KOPT-K1 (cell line): Measurements from ENCODE around the gene CLDN20.
"Not testable (repeated sequence)": the region's sequence is repeated elsewhere in the genome, so short reads cannot be mapped to it uniquely, and the experiment has no call there.

Experiments used
- H3K27ac ChIP-seq: fragments of 200-600 bp; sonication (generic); 2 replicates; pipeline ENCODE4 v1.5.1; 2016; ENCODE audit warnings: antibody characterized with exemption, mild to moderate bottlenecking, low read depth, low read length; ENCODE audit not compliant: poor library complexity, severe bottlenecking
- H3K36me3 ChIP-seq: fragments of 200-600 bp; sonication (generic); 2 replicates; pipeline ENCODE4 v1.5.1; 2017; ENCODE audit warnings: antibody characterized with exemption, mild to moderate bottlenecking, low read length, moderate library complexity; ENCODE audit not compliant: insufficient read depth
- H3K9me3 ChIP-seq: fragments of 200-600 bp; sonication (generic); 2 replicates; pipeline ENCODE4 v1.5.1; 2017; ENCODE audit warnings: antibody characterized with exemption, low read length, mild to moderate bottlenecking; ENCODE audit not compliant: insufficient read depth, poor library complexity, severe bottlenecking

CLDN20 gene

DNA sequence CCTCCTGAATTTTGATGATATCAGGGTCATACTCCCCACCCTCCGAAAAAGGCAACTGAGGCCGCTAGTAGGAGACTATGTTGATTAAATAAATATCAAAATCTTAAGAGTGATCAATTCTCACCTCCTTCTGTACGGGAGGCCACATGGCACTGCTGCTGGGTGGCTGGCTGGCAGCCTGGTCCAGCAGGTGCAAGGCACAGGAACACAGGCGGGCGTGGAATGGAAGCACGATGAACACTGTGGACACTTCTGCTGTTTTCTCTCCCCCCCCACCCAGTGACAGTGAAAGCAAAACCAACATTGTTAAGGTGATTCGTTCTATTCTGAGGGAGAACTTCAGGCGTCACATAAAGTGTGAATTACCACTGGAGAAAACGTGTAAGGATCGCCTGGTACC lies 9.7 kb upstream of the CLDN20 start:
- H3K9me3 ChIP-seq = no peaks in the 10 kb centered on the region
- no peak overlapping the region for H3K27ac ChIP-seq
- H3K36me3 ChIP-seq = peaks cover 97% of the 10 kb centered on the region

DNA sequence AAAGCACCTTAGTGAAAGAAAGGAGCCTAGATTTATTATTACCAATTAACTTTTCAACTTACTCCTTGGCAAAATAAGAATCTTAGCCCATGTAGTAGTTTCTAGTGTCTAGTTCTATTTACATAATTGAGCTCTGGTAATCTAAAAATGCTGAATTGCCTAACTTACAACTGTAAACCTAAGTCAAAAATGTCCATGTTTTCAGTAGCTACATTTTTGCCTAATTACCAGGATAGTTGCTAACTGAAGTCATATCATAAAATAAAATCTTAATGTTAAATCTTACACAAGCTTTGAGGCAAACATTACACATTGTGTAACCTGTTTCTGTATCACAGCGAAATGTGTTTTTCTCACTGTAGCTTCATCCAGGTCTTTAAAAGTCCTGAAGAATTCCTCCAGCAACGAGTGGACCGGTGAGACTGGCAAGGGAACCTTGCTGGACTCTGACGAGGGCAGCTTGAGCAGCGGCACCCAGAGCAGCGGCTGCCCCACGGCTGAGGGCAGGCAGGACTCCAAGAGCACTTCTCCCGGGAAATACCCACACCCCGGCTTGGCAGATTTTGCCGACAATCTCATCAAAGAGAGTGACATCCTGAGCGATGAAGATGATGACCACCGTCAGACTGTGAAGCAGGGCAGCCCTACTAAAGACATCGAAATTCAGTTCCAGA lies 7.6 kb upstream of the CLDN20 start:
- Histone ChIP-seq H3K9me3 (no peaks in the 10 kb centered on the region), H3K36me3 (peaks cover 100% of the 10 kb centered on the region), H3K27ac (no peak overlapping the region)

GRCh38 chr6:155257796-155258195 lies 6.0 kb upstream of the CLDN20 start:
- Histone ChIP-seq H3K27ac (no peak overlapping the region), H3K9me3 (no peaks in the 10 kb centered on the region), H3K36me3 (peaks cover 93% of the 10 kb centered on the region)

DNA sequence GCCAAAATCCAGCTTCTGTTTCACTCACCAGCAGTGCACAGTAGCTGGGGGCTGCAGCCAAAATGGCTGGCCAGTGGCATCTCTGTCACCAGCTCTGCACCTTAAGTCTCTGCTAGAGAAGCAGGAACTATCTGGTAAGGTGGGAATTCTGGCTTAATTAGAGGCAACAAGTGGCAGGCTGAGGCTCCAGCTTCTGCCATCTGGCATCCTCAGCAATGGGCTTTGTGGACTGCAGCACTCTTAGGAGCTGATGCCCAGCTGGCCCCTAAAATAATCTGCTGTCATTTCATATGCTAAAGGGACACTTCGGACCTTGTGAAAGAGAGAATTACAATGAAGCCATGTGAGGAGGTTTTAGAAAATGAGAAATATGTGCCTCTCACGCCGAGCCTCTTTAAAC lies 4.6 kb upstream of the CLDN20 start:
- no peaks in the 10 kb centered on the region for H3K9me3 ChIP-seq
- H3K27ac ChIP-seq = no peak overlapping the region
- peaks cover 86% of the 10 kb centered on the region for H3K36me3 ChIP-seq

DNA sequence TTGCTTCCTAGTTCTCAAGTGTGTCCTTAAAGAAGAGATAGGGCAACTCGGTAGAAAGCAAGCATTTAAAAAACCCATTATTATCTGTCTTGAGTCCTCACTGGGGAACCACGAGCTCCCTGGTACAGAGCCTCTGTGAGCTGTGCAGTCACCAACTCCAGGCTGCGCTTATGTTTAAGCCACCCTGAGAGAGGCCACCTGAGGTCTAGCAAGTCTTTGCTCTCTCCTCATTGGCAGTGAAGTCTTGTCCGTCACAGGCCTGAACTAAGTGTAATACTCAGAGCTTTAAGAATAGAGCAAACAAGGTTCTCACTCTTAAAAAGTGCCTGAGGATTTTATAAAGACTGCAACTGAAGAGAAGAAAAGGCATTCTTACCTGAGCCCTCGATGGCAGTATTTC lies 3.9 kb upstream of the CLDN20 start:
- no peaks in the 10 kb centered on the region for H3K9me3 ChIP-seq
- no peak overlapping the region for H3K27ac ChIP-seq
- peaks cover 85% of the 10 kb centered on the region for H3K36me3 ChIP-seq

DNA sequence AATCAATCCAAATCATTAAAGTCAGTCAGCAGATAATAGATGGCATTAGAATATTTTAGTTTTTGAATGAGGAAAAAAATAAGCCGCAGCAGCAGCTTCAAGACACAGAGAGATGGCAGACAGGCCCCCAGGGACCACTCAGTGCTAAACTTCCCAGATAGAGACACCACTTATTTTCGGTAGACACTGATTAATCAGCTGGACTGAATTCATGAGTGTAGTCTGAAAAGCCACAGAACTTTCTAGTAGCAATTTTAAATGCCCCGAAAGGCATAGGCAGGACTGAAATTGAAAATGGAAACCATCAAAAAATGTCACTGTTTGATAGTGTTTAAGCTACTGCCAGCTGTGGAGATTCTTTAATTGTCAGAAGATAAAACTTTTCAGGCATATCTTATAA lies 3.1 kb upstream of the CLDN20 start:
- Histone ChIP-seq H3K36me3 (peaks cover 82% of the 10 kb centered on the region), H3K9me3 (no peaks in the 10 kb centered on the region), H3K27ac (no peak overlapping the region)

DNA sequence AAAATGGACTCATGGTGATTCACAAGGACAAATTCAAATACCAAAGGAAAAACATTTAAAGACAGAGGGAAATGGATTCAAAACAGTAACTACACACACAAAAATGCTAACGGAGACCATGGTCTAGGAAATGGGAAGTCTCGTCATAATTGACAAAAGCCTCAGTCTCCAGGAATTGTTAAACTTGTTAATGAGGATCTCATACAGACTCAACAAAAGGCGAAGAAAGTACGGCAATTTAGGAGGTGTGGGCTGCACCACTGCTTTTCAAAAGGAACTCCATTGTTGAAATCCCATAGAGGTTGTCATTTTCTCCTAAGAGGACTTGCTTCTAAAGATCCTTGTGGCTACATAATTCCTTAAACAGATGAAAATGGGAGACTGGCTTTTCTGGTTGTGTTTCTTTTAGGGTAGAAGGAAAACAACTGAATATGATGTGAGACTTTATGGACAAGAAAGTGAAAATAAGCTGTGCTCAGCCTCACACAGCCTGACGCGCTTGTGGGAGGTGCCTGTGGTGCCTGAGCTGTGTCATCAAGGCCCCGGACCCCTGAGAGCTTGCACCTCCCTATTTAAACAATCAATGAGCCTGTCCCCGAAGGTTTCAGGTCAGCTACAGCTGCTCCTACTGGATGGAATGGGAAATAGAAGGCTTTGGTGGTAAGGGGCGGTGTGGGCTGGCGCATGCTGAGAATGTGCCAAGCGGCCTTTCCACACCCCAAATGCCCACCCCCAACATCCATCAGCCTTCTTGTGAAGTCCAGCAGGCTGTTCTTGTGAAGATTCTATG lies 2.5 kb upstream of the CLDN20 start:
- Histone ChIP-seq H3K27ac (no peak overlapping the region), H3K36me3 (peaks cover 82% of the 10 kb centered on the region), H3K9me3 (no peaks in the 10 kb centered on the region)

GRCh38 chr6:155262655-155263054 lies 1.2 kb upstream of the CLDN20 start:
- H3K9me3 ChIP-seq = no peaks in the 10 kb centered on the region
- H3K36me3 ChIP-seq = peaks cover 82% of the 10 kb centered on the region

DNA sequence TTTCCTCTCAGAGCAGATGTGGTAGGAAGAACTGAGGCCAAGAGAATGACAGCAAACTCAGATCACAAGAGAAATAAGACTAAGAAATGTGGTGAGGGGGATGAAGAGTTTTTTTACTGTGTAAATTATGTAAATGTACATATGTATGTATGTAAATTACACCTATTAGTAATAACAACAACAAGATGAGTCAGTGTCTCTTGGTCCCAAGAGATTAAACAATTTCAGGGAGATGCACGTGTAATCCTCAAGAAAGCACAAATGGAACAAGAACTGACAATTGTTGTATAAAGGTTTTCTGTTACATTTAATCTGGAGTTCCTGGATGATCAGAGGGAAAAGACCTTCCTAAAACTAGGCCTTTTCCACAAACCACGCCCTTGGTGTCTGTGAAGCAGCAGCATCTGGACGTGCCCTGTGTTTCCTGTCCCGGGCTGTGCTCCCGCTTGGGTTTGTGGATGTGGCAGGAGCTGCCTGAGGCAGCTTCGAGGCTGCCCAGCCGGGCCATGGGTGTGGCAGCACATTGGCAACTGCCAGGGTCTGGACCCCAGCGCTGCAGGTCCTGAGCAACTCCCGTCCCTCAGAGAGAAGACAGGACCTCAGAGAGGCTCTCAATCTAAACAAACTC lies 994 bp downstream of the CLDN20 start:
- peaks cover 62% of the 10 kb centered on the region for H3K36me3 ChIP-seq
- no peak overlapping the region for H3K27ac ChIP-seq

More at GRCh38 chr6:155262655-155263054, 1.2 kb upstream of the CLDN20 start:
- H3K27ac ChIP-seq = no peak overlapping the region

DNA sequence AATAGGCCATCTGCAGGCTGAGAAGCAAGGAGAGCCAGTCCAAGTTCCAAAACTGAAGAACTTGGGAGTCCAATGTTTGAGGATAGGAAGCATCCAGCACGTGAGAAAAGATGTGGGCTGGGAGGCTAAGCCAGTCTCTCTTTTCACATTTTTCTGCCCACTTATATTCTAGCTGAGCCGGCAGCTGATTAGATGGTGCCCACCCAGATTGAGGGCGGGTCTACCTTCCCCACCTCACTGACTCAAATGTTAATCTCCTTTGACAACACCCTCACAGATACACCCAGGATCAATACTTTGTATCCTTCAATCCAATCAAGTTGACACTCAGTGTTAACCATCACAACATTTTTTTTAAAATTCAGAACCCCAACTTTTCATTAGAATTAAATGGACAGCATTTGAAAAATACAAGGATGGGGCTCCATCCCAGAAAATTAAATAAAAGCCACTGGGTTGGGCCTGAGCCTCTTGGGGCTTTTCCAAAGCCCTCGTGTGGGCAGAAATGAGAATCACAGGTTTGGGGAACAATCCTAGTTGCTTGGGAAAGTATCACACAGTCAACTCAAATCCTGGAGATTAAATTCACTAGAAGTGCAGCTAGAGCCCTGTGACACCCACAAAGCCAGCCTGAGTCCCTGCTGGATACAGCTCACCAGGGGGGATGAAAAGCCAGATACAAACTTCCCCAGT lies 2.2 kb downstream of the CLDN20 start:
- Histone ChIP-seq H3K36me3 (peaks cover 56% of the 10 kb centered on the region), H3K27ac (no peak overlapping the region), H3K9me3 (no peaks in the 10 kb centered on the region)

More for the DNA sequence above, 994 bp downstream of the CLDN20 start:
- no peaks in the 10 kb centered on the region for H3K9me3 ChIP-seq

DNA sequence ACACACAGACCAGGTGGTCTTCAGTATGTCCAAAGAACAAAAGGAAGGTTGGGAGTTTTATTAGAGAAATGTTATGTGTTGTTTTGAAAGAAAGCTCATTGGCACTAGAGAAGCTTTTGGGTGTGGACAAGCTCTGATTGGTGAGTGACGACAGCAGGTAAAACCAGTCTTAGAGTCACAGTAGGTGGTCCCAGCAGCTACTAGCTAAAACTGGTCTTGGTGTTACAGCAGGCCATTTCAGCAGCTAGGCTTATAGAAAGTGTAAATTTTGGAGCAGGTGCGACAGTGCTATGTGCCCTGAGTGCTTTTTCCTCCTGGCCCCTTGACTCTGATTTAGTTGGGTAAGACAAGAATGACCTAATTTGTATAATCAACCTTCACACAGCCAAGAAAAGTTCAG lies 3.6 kb downstream of the CLDN20 start:
- Histone ChIP-seq H3K36me3 (peaks cover 55% of the 10 kb centered on the region), H3K9me3 (no peaks in the 10 kb centered on the region), H3K27ac (no peak overlapping the region)

- H3K27ac ChIP-seq, H3K9me3 ChIP-seq: not testable (repeated sequence)
- peaks cover 64% of the 10 kb centered on the region for H3K36me3 ChIP-seq
Measured at GRCh38 chr6:155268088-155268867, 4.5 kb downstream of the CLDN20 start.

- H3K27ac ChIP-seq = no peak overlapping the region
- peaks cover 65% of the 10 kb centered on the region for H3K36me3 ChIP-seq
Measured at GRCh38 chr6:155269765-155270164, 6.0 kb downstream of the CLDN20 start.

GRCh38 chr6:155270561-155271091 lies 6.8 kb downstream of the CLDN20 start:
- Histone ChIP-seq H3K9me3 (no peaks in the 10 kb centered on the region), H3K27ac (no peak overlapping the region), H3K36me3 (peaks cover 64% of the 10 kb centered on the region)

More at GRCh38 chr6:155269765-155270164, 6.0 kb downstream of the CLDN20 start:
- no peaks in the 10 kb centered on the region for H3K9me3 ChIP-seq
